Measurements from ENCODE around the gene NR1H4.

GRCh38 chr12:100574187-100575074 is 100.8 kb downstream of the NR1H4 start:
- TF ChIP-seq ZFX (IDR thresholded peaks at IDR 0.05; ENCODE audit: borderline replicate concordance) = no peak
- TF ChIP-seq CTCF (IDR thresholded peaks at IDR 0.05) = no peak
